ENCODE measurements around the gene KCND2. TPM values are rescaled to one million over a fixed set of nuclear protein-coding genes. Genes with fewer than 3 reads are reported as not detected.

The KCND2 gene
- total RNA-seq, 1 donor from 2014 or later: 0.30 TPM

DNA sequence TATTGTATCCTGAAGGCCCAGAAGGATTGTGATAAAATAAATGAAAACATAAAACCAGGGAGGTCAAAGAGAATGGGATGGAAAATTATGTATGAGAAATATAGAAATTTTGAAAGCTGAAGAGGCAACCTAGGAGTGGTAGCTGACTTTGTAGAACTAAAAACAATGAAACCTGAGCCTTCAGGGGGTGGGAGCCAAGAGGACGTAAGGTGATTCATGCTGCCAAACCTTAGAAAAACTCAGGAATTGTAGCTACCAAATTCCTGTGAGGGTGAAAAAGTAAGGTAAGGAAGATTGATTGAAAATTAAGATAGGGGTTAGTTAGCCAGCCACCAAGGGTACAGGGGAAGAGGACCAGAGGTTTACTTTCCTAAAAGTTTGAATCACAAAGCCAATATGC is 213.2 kb downstream of the KCND2 start:
- TF ChIP-seq, protein P1, sequence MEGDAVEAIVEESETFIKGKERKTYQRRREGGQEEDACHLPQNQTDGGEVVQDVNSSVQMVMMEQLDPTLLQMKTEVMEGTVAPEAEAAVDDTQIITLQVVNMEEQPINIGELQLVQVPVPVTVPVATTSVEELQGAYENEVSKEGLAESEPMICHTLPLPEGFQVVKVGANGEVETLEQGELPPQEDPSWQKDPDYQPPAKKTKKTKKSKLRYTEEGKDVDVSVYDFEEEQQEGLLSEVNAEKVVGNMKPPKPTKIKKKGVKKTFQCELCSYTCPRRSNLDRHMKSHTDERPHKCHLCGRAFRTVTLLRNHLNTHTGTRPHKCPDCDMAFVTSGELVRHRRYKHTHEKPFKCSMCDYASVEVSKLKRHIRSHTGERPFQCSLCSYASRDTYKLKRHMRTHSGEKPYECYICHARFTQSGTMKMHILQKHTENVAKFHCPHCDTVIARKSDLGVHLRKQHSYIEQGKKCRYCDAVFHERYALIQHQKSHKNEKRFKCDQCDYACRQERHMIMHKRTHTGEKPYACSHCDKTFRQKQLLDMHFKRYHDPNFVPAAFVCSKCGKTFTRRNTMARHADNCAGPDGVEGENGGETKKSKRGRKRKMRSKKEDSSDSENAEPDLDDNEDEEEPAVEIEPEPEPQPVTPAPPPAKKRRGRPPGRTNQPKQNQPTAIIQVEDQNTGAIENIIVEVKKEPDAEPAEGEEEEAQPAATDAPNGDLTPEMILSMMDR (IDR thresholded peaks at IDR 0.05): no peak
- no peak overlapping the region for H3K27ac Mint-ChIP-seq (ENCODE audit: unreplicated experiment)
- DNase-seq (ENCODE audit: low spot score): no peak
- H3K27me3 Mint-ChIP-seq (ENCODE audit: low read depth): no peaks in the 10 kb centered on the region
- H3K36me3 Mint-ChIP-seq (ENCODE audit: low read depth): no peaks in the 10 kb centered on the region
- H3K9me3 Mint-ChIP-seq (ENCODE audit: low read depth): no peaks in the 10 kb centered on the region
- no peak overlapping the region for H3K4me3 Mint-ChIP-seq (ENCODE audit: unreplicated experiment)
- peaks cover 4% of the 10 kb centered on the region for H3K4me1 Mint-ChIP-seq (ENCODE audit: low read depth)

DNA sequence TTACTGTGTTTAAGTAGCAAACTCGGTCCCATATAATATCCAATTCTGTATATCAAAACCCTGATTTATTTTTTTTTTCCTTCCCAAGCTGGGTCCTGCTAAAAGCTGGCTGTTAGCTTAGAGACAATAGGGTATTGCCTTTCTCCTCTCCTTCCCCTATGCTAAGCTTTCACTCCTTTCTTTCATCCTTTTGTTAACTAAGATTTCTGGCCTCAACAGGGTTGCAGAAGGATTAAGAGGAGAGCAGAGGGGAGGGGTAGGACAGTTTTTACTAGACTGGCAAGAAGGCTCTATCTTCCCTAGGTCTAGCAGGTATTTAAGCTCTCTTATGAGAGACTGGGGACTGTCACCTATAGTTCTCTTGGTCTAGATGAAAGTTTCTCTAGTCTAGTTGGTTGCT is 229.2 kb downstream of the KCND2 start:
- TF ChIP-seq, protein P1 (IDR thresholded peaks at IDR 0.05): no peak
- Mint-ChIP-seq H3K27me3 (ENCODE audit: low read depth) (no peaks in the 10 kb centered on the region), H3K27ac (ENCODE audit: unreplicated experiment) (no peak overlapping the region), H3K9me3 (ENCODE audit: low read depth) (no peaks in the 10 kb centered on the region), H3K4me1 (ENCODE audit: low read depth) (no peaks in the 10 kb centered on the region), H3K36me3 (ENCODE audit: low read depth) (no peaks in the 10 kb centered on the region), H3K4me3 (ENCODE audit: unreplicated experiment) (no peak overlapping the region)
- no peak for DNase-seq (ENCODE audit: low spot score)

DNA sequence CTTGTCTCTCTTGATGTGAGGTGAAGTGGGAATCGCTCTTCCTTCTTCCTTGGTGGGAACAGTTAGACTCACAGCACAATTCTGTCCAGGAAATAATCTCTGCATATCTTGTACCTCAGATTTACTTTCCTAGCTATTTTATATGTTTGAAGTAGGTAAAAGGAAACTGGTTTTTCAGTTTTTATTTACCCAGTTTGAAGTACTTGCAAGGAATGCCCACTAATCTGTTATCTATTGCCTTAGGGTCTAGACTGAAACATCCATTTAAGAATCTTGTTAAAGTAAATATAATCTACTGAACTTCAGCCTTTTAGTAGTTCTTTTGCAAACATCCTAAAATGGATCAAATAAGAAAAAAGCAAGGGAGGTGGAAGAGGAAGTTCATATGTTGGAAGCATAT is 229.8 kb downstream of the KCND2 start:
- Mint-ChIP-seq H3K4me3 (ENCODE audit: unreplicated experiment) (no peak overlapping the region), H3K4me1 (ENCODE audit: low read depth) (no peaks in the 10 kb centered on the region), H3K27ac (ENCODE audit: unreplicated experiment) (no peak overlapping the region), H3K27me3 (ENCODE audit: low read depth) (no peaks in the 10 kb centered on the region), H3K9me3 (ENCODE audit: low read depth) (no peaks in the 10 kb centered on the region), H3K36me3 (ENCODE audit: low read depth) (no peaks in the 10 kb centered on the region)
- no peak for DNase-seq (ENCODE audit: low spot score)
- TF ChIP-seq, protein P1 (IDR thresholded peaks at IDR 0.05): no peak

DNA sequence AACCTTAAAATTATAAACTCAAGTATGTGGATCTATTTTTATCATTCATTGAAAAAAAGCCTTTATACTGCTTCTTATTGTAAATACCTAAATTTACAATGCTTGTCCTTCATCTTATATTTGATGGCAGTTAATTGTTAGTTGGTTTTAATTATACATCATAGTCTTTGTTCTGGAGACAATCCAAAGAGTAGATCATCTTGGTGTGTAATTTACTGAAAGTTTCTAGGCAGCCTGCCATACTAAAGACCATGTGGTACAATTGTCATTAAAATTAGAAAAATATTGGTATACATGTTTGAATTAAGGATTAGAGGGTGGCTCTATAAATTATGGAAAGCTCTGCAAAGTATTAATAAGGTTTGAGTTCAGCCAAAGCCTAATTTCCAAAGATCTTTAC is 231.4 kb downstream of the KCND2 start:
- H3K36me3 Mint-ChIP-seq (ENCODE audit: low read depth): no peaks in the 10 kb centered on the region

DNA sequence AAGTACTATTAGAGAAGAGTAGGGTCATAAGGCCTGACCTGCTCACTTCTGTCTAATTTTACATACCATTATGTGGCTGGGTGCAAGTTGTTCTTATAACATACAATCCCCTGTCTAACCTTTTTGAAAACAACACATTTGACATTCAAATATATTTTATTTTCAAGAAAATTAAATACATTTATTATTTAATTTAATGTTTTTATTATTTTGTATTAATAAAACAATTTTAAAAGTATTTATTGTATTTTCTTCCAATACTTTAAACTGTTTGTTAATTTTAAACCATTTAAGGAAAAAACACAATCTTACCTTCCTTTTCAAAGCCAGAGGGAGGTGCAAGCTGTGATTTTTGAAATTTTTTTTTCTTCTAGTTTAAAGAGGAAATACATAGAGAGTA is 232.8 kb downstream of the KCND2 start:
- no peaks in the 10 kb centered on the region for H3K4me1 Mint-ChIP-seq (ENCODE audit: low read depth)
- no peak for DNase-seq (ENCODE audit: low spot score)
- no peak overlapping the region for H3K4me3 Mint-ChIP-seq (ENCODE audit: unreplicated experiment)
- no peaks in the 10 kb centered on the region for H3K9me3 Mint-ChIP-seq (ENCODE audit: low read depth)
- no peaks in the 10 kb centered on the region for H3K36me3 Mint-ChIP-seq (ENCODE audit: low read depth)
- H3K27me3 Mint-ChIP-seq (ENCODE audit: low read depth): no peaks in the 10 kb centered on the region
- TF ChIP-seq, protein P1 (IDR thresholded peaks at IDR 0.05): no peak
- no peak overlapping the region for H3K27ac Mint-ChIP-seq (ENCODE audit: unreplicated experiment)

More for the DNA sequence above, 231.4 kb downstream of the KCND2 start:
- no peaks in the 10 kb centered on the region for H3K27me3 Mint-ChIP-seq (ENCODE audit: low read depth)
- no peaks in the 10 kb centered on the region for H3K4me1 Mint-ChIP-seq (ENCODE audit: low read depth)
- no peak overlapping the region for H3K4me3 Mint-ChIP-seq (ENCODE audit: unreplicated experiment)
- no peak for DNase-seq (ENCODE audit: low spot score)
- TF ChIP-seq, protein P1 (IDR thresholded peaks at IDR 0.05): no peak
- H3K27ac Mint-ChIP-seq (ENCODE audit: unreplicated experiment): no peak overlapping the region
- no peaks in the 10 kb centered on the region for H3K9me3 Mint-ChIP-seq (ENCODE audit: low read depth)

Data from chondrocyte (in vitro differentiated cells).